ENCODE results near the gene GPR160. TPM values are rescaled to one million over a fixed set of nuclear protein-coding genes. Genes with fewer than 3 reads are reported as not detected.
A peak's percentile ranks its signal among the peaks of the same experiment; 100 is the strongest.

Gene GPR160
- total RNA-seq, 1 donor from 2014 or later: 14.6 TPM

DNA sequence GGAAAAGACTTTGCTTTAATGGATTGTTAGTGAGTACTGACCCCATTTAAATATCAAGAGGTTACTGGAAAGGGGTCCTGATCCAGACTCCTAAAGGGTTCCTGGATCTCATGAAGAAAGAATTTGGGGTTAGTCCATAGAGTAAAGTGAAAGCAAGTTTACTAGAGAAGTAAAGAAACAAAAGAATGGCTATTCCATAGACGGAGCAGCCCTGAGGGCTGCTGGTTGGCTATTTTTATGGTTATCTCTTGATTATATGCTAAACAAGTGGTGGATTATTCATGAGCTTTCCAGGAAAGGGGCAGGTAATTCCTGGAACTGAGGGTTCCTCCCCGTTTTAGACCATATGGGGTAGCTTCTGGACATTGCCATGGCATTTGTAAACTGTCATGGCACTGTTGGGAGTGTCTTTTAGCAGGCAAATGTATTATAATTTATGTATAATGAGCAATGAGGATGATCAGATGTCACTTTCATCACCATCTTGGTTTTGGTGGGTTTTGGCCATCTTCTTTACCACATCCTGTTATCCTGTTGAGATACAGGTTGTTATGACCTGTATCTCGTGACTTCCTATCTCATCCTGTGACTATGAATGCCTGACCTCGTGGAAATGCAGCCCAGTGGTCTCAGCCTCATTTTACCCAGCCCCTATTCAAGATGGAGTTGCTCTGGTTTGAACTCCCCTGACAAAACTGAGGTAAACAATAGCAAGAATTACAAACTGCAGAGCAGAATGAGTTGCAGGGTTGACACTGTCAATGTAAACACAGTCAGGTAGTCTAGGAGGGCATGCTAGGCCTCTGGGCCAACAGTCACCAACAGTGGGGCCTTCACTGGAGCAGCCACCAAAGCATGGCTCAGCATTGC lies 10.3 kb upstream of the GPR160 start:
- no peak overlapping the region for H3K27ac Mint-ChIP-seq (ENCODE audit: unreplicated experiment)
- no peaks in the 10 kb centered on the region for H3K9me3 Mint-ChIP-seq (ENCODE audit: unreplicated experiment)
- no peak for DNase-seq (ENCODE audit: low spot score)
- no peaks in the 10 kb centered on the region for H3K4me1 Mint-ChIP-seq (ENCODE audit: unreplicated experiment)
- H3K36me3 Mint-ChIP-seq (ENCODE audit: low read depth, unreplicated experiment): no peaks in the 10 kb centered on the region
- no peak overlapping the region for H3K4me3 Mint-ChIP-seq (ENCODE audit: unreplicated experiment)
- TF ChIP-seq, protein P1, sequence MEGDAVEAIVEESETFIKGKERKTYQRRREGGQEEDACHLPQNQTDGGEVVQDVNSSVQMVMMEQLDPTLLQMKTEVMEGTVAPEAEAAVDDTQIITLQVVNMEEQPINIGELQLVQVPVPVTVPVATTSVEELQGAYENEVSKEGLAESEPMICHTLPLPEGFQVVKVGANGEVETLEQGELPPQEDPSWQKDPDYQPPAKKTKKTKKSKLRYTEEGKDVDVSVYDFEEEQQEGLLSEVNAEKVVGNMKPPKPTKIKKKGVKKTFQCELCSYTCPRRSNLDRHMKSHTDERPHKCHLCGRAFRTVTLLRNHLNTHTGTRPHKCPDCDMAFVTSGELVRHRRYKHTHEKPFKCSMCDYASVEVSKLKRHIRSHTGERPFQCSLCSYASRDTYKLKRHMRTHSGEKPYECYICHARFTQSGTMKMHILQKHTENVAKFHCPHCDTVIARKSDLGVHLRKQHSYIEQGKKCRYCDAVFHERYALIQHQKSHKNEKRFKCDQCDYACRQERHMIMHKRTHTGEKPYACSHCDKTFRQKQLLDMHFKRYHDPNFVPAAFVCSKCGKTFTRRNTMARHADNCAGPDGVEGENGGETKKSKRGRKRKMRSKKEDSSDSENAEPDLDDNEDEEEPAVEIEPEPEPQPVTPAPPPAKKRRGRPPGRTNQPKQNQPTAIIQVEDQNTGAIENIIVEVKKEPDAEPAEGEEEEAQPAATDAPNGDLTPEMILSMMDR (IDR thresholded peaks at IDR 0.05; ENCODE audit: unreplicated experiment): no peak
- no peaks in the 10 kb centered on the region for H3K27me3 Mint-ChIP-seq (ENCODE audit: unreplicated experiment)

DNA sequence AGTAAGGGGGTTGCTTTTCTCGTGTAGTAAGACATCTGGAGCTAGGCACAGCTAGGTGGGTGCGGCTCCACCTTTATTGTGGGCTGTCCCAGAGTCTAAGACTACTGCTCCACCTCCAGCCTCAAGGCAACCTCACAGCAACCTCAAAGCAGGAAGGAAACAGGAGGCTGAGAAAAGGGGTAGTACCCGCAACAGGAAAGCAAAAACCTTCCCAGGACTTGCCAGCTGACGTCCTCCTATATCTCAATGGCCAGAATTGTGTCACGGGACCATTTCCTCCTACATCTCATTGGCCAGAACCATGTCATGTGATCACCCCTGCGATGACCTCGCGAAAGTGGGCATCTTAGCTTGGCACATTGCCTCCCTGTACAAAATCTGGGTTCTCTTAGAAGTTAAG lies 4.3 kb upstream of the GPR160 start:
- Mint-ChIP-seq H3K36me3 (ENCODE audit: low read depth, unreplicated experiment) (no peaks in the 10 kb centered on the region), H3K9me3 (ENCODE audit: unreplicated experiment) (no peaks in the 10 kb centered on the region), H3K27ac (ENCODE audit: unreplicated experiment) (no peak overlapping the region), H3K27me3 (ENCODE audit: unreplicated experiment) (peaks cover 2% of the 10 kb centered on the region), H3K4me3 (ENCODE audit: unreplicated experiment) (no peak overlapping the region), H3K4me1 (ENCODE audit: unreplicated experiment) (peaks cover 4% of the 10 kb centered on the region)
- TF ChIP-seq, protein P1 (IDR thresholded peaks at IDR 0.05; ENCODE audit: unreplicated experiment): no peak
- DNase-seq (ENCODE audit: low spot score): no peak

DNA sequence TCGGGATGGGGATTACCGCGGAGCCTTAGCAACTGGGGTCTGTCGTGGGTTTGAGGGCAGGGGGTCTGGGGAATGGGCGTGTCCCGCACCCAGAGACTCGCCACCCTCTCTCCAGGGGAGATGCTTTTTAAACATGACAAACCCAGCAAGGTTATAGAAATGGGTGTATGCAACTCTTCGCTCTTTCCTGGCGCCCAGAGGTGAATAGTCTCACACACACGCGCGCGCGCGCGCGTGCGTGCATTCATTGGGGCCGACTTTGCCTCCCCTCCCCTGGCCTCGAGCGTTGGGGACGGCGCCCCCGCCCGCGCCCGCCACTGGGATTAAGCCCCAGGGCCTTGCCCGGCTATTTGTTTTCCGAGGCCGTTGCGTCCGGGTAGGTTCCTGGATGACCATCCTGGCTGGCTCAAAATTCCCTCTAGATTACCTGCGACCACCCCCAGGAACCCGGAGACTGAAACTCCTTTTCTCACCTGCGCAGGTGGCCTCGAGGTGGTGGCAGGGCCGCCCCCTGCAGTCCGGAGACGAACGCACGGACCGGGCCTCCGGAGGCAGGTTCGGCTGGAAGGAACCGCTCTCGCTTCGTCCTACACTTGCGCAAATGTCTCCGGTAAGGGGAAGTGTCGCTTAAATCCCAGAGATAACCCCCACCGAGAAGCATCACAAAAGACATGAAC lies 777 bp downstream of the GPR160 start:
- TF ChIP-seq, protein P1 (IDR thresholded peaks at IDR 0.05; ENCODE audit: unreplicated experiment): no peak
- H3K27ac Mint-ChIP-seq (ENCODE audit: unreplicated experiment): no peak overlapping the region
- H3K4me3 Mint-ChIP-seq (ENCODE audit: unreplicated experiment): peak overlapping the region; percentile 91
- no peaks in the 10 kb centered on the region for H3K9me3 Mint-ChIP-seq (ENCODE audit: unreplicated experiment)
- H3K36me3 Mint-ChIP-seq (ENCODE audit: low read depth, unreplicated experiment): no peaks in the 10 kb centered on the region
- peaks cover 3% of the 10 kb centered on the region for H3K27me3 Mint-ChIP-seq (ENCODE audit: unreplicated experiment)
- H3K4me1 Mint-ChIP-seq (ENCODE audit: unreplicated experiment): peaks cover 3% of the 10 kb centered on the region
- peak; percentile 22 for DNase-seq (ENCODE audit: low spot score)

DNA sequence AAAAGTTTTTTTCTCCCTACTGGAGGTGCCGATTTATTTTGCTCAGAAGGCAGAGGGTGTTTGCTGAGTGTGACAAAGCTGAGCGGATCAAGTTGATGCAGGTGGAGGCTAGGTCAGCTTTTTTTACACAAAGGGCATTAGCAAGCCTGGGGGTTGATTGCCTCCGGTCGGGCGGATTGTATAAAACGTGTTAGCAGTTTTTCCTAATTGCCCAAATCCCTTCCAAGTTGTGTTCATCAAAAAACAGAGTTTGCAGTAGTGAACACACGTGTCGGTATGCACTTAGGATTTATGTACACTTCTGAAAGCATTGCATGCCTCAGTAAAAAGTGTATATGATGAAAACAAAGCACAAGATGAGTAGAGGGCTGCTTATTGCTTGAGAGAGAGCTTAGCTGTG lies 2.6 kb downstream of the GPR160 start:
- H3K4me1 Mint-ChIP-seq (ENCODE audit: unreplicated experiment): peaks cover 4% of the 10 kb centered on the region
- TF ChIP-seq, protein P1 (IDR thresholded peaks at IDR 0.05; ENCODE audit: unreplicated experiment): no peak
- H3K36me3 Mint-ChIP-seq (ENCODE audit: low read depth, unreplicated experiment): no peaks in the 10 kb centered on the region
- H3K9me3 Mint-ChIP-seq (ENCODE audit: unreplicated experiment): no peaks in the 10 kb centered on the region
- peaks cover 6% of the 10 kb centered on the region for H3K27me3 Mint-ChIP-seq (ENCODE audit: unreplicated experiment)
- no peak overlapping the region for H3K27ac Mint-ChIP-seq (ENCODE audit: unreplicated experiment)
- DNase-seq (ENCODE audit: low spot score): no peak
- no peak overlapping the region for H3K4me3 Mint-ChIP-seq (ENCODE audit: unreplicated experiment)

DNA sequence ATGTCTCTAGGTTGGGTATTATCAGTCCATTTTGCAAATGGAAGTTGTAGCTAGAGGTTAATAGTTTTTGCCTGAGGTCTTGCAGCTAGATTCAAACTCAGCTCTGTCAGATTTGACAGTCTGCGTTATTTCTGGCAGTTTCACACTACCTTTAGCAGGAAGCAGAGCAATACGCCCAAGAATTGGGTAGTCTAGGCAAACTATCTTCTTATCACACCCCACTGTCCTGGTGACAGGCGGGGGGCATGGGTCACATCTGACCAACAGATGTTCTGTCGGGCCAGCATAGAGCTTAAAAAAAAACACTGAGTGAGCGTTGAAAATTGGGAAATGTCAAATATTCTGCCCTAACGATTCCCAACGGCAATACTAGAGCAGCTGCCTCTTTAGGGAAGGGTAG lies 5.7 kb downstream of the GPR160 start:
- Mint-ChIP-seq H3K36me3 (ENCODE audit: low read depth, unreplicated experiment) (no peaks in the 10 kb centered on the region), H3K9me3 (ENCODE audit: unreplicated experiment) (no peaks in the 10 kb centered on the region), H3K27me3 (ENCODE audit: unreplicated experiment) (peaks cover 4% of the 10 kb centered on the region), H3K4me3 (ENCODE audit: unreplicated experiment) (no peak overlapping the region), H3K4me1 (ENCODE audit: unreplicated experiment) (peaks cover 4% of the 10 kb centered on the region), H3K27ac (ENCODE audit: unreplicated experiment) (no peak overlapping the region)
- TF ChIP-seq, protein P1 (IDR thresholded peaks at IDR 0.05; ENCODE audit: unreplicated experiment): no peak
- DNase-seq (ENCODE audit: low spot score): no peak
